GM19240 (cell line): ENCODE measurements around the gene TAF1B.

Experiments
- DNase-seq: peaks from one replicate; pipeline ENCODE4 v3.0.0; 2011; ENCODE audit warnings: low spot score; ENCODE audit not compliant: insufficient read length

Gene TAF1B

GRCh38 chr2:9964334-9964980 lies 121.2 kb downstream of the TAF1B start:
- DNase-seq: no peak

GRCh38 chr2:9965119-9965822 lies 122.0 kb downstream of the TAF1B start:
- no peak for DNase-seq

DNA sequence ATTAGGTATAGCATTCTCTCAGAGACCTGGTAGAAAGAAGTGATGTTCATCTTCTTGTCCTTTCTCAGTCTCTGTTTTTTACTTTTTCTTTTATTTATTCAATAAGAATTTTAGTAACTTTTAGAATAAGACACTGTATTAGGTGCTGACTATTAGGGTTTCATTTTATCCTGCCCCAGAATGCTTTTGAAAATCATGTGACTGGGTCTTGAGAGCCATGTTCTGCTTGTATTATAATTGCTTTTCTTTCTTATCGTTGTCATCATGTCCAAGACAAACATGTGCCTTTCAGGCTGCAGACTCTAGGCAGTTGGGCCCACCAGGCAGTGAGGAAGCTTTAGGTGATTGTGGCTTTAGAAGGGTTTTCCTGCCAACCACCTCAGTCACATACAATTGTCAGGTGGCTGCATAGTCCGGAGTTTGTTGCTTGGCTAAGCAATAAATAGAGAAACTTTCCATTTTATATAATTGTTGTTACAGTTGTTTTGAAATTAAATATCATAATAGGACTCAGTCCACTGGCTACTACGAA lies 123.3 kb downstream of the TAF1B start:
- no peak for DNase-seq

GRCh38 chr2:9967053-9967775 lies 123.9 kb downstream of the TAF1B start:
- DNase-seq: no peak

DNA sequence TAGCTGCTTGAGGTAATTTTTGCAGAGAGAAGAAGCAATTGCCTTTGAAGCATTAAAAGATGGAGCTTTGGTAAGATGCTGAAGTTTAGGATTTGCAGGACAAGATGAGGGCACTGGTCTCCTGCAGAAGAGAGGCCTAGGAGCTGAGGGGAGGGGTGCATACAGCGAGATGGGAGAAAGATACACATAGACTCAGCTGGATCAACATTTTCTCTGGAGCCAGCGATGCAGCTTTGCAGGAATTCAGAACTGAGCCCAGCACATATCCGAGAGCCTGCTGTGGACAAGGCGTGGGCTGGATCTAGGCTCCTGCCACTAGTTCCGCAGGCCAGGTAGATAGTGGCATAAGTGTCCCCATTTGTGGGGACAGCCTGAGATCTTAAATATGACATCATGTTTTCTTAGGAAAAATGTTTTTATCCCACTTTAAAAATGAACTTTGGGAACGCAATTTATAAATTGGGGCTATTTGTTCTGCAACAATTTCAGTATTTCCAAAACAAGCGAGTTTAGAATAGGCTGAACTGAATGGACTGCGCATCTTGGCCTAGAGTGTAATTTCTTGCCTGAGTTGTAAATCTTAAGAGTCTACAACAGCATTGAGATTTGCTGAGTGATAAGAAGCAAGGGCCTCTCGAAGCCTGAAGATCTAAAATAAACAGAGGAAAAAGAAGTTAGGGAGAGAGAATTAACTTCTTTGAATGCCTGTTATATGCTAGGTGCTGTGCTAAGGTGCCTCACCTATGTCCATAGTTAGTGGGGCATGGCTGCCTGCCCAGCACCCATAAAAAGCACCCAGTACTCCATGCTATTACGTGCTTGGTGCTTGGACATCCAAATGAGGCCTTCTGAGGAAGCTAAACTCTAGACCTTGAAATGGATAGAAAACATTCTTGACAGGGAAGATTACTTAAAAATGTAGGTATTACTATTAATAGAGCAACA lies 125.6 kb downstream of the TAF1B start:
- DNase-seq: no peak

DNA sequence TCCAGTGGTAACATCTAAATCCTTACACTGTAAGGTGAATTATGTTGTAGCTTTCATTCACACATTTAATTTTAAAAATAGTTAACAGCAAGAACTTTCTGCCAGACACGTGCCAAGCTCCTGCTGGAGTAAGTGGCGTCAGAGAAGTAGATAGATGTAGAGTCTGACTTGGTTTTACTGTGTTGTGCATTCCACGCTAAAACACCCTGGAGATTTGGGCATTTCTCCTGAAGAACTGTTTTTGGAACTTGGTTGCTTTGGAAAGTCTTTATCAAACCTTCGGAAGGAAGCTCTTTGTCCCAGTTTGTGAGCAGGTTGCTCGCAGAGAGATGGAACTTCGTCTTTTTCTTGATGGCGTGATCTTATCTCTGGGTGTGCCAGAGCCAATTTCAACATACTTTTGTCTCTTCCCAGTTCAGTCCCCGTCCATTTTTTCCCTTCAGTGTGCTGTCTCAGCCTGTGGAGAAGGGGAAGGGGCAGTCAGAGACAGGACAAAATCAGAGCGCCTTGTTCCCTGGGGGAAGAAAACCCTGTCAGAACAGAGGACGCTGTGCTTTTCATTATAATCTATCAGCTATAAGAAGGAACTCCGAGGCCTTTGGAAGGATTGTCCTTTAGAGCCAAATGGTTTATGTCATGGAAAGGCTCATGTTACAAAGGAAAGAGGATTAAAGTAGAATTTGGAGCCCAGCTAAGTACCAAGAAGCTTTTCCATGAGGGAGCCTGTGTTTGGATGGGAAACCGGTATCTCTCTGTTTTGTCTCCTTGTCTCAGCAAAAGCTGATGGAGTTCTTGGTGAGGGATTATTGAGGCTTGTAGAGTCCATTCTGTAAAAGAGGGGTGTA lies 127.1 kb downstream of the TAF1B start:
- no peak for DNase-seq

DNA sequence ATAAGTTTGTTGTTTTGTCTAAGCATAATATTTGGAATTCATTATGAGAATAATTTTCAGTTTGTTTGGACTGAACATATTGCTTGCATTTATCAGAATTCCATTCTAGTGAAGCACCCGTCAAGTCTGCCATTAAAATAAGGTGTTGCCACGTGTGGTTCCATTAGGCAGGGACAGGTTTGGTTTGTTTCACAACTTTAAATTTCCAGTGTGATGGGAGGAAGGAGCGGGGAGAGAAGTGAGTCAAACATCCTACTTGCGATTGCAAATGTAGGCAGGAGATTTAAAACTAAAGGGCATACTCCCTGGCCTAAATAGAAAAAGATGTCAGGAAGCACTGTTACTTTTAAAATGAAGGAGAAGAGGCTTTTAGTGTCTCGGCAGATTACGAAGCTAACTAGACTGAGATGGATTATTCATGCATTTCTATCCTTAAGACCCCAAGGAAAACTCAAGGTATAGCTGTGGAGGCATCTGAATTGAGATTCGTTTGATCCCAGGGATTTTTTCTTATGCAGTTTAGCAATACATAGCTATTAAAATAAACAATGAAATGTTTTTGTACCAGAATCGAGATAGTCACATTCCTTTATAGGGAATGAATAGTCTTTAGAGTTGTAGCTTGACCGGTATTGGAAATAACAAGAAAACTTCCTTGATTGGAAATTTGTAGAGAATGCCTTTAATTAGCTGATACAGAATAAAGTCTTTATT lies 128.0 kb downstream of the TAF1B start:
- no peak for DNase-seq

DNA sequence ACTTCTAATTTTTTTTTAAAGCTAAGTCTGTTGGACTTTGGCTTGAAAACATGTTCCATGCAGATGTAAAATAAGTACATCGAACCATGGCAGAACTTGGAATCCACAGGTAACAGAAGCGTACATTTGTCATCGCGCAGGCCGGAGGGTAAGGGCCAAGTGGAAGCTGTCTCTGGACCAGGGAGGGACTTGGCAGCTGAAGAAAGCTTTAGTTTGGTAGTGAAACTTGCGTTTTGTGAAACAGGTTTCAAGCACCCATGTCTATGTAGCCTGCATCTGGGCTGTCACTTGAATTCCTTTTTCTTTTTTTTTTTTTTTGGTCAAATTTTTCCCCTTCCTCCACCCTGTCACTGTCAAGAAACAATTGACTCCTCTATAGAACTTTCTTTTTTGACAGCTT lies 128.6 kb downstream of the TAF1B start:
- no peak for DNase-seq

- no peak for DNase-seq
Measured at GRCh38 chr2:9972621-9973479, 129.6 kb downstream of the TAF1B start.

DNA sequence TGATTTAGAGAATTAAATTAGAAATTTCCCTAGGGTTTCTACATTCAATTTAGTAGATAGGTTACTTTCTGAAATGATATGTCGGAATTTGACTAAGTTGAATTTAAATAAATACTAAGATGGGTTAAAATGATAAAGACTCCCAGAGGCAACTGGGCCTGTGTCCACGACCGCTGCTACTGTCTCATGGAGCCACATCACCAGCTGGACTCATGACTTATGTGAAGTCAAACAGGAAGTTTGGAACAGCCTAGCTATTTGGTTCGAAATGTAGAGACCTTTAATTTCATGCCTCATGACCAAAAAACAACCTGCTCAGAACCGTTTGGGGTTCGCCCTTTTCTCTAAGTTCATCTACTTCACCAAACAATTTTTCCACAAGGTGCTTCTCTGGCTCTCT lies 130.4 kb downstream of the TAF1B start:
- no peak for DNase-seq

GRCh38 chr2:9974343-9974742 lies 131.1 kb downstream of the TAF1B start:
- DNase-seq: no peak

DNA sequence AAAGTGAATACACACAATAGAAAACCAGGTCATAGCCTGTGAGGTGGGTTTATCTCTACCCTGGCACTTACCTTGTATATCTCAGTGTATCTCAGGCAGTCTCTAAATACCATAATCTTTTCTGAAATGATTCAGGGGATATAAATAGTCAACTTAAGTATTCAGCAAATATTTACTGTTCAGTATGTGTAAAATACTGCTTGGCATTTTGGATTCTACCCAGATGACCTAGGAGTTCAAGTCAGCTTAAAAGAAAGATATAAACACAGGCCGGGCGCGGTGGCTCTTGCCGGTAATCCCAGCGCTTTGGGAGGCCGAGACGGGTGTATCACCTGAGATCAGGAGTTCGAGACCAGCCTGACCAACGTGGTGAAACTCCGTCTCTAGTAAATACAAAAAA lies 132.1 kb downstream of the TAF1B start:
- no peak for DNase-seq

DNA sequence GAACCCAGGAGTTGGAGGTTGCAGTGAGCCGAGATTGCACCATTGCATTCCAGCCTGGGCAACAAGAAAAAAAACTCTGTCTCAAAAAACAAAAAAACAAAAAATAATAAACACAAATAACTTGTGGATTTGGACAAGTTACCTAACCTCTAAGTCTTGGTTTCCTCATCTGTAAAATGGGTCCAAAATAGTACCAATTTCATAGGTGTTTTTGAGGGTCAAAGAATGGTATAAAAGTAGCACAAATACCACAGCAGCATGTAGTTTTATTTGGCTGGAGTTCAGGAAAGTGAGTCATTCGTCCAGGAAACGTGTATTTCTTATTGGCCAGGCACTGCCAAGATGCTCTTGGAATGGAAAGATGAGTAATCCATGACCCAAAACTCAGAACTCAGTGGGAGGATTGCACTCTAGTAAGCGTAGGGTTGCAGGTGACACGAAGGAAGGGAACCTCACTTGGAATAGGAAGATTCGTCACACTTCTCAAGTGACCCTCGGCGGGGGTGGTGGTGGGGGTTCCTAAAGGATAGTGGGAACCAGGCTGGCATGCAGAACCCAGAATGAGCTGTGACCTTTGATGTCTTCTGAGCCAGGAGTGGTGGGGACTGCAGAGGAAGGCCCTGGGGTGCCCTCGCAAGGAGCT lies 132.7 kb downstream of the TAF1B start:
- DNase-seq: no peak

GRCh38 chr2:9979977-9980376 lies 136.7 kb downstream of the TAF1B start:
- no peak for DNase-seq

- DNase-seq: no peak
Measured at GRCh38 chr2:9980520-9980919, 137.2 kb downstream of the TAF1B start.

GRCh38 chr2:9981655-9982054 lies 138.4 kb downstream of the TAF1B start:
- no peak for DNase-seq

- no peak for DNase-seq
Measured at GRCh38 chr2:9982248-9982647, 139.0 kb downstream of the TAF1B start.

DNA sequence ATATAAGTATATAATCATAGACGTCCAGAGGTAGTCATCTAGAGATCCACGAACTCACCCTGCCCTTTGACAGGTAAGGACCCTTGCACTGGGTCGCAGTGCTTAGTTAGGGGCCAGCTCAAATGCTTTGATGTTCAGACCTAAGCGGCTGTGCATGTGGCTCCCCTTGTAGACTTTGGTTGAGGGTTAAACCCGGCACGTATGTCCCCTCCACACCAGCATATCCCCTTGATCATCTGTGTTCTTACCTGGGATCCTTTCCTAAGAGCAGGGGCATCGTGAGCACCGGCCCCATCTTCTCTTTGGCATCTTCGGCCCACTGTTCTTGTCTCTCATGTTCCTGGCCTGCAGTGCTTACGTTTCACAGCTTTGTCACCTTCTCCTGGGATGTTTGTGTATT lies 139.6 kb downstream of the TAF1B start:
- DNase-seq: no peak
